GM20431 (cell line): Measurements from ENCODE around the gene RUSC1.
"Not testable (repeated sequence)": the region's sequence is repeated elsewhere in the genome, so short reads cannot be mapped to it uniquely, and the experiment has no call there.

ENCODE experiments used
- in situ Hi-C: fragments of 300-500 bp; cut with MseI, MboI; formaldehyde crosslinking; loops from one replicate; pipeline ENCODE4 v1.15.0; 2020; ENCODE audit warnings: low sequenced_read_pairs; ENCODE audit not compliant: unreplicated experiment

RUSC1 gene, protein sequence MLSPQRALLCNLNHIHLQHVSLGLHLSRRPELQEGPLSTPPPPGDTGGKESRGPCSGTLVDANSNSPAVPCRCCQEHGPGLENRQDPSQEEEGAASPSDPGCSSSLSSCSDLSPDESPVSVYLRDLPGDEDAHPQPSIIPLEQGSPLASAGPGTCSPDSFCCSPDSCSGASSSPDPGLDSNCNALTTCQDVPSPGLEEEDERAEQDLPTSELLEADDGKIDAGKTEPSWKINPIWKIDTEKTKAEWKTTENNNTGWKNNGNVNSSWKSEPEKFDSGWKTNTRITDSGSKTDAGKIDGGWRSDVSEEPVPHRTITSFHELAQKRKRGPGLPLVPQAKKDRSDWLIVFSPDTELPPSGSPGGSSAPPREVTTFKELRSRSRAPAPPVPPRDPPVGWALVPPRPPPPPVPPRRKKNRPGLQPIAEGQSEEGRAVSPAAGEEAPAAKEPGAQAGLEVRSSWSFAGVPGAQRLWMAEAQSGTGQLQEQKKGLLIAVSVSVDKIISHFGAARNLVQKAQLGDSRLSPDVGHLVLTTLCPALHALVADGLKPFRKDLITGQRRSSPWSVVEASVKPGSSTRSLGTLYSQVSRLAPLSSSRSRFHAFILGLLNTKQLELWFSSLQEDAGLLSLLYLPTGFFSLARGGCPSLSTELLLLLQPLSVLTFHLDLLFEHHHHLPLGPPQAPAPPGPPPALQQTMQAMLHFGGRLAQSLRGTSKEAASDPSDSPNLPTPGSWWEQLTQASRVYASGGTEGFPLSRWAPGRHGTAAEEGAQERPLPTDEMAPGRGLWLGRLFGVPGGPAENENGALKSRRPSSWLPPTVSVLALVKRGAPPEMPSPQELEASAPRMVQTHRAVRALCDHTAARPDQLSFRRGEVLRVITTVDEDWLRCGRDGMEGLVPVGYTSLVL

DNA sequence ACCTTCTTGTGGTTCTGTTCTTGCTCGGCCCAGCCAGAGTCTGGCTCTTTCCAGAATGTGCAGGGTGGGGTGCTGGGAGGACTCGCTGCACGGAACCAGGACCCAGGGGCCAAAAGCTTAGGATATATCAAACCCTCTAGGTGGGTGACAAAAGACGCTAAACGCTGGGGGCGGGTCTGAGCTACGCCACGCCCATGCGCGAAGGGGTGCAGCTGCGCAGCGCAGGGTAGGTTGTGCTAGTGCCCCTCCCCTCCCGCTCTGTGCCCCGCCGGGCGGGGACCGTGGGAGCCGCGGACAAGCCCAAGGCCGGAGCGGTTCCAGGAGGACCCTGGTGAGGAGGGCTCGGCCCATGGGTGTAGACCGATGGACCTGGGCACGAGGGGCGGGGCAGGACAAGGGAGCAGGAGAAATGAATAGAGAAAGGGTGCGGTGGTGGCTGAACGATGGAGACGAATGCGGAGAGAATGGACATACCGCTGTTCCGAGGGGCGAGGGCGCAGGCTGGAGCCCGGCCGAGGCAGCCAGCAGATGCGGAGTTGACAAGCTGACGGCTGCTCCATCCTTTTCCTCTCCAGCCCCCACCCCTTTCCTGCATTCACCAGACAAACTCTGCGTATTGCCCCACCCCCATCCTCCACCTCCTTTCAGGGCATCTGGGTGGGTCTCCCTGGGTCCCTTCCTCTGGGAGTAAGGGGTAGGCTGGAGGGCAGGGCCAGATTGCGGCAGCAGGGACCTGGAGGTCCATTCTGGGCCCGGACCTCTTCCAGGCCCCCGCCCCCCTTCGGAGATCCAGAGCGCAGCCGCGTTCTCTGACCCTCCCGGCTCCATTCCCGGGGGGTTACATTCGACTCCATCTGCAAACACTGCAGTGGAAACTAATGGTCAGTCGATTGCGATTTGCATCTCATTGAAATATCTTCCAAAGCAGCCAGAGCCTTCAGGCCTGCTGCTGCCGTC, at the start of gene RUSC1:
TSS of gene RUSC1 (plus strand) at position 234 of the 957 bp plus-strand sequence. CDS start 880 bp downstream, outside the sequence.
- in situ Hi-C loops: no loop called here

DNA sequence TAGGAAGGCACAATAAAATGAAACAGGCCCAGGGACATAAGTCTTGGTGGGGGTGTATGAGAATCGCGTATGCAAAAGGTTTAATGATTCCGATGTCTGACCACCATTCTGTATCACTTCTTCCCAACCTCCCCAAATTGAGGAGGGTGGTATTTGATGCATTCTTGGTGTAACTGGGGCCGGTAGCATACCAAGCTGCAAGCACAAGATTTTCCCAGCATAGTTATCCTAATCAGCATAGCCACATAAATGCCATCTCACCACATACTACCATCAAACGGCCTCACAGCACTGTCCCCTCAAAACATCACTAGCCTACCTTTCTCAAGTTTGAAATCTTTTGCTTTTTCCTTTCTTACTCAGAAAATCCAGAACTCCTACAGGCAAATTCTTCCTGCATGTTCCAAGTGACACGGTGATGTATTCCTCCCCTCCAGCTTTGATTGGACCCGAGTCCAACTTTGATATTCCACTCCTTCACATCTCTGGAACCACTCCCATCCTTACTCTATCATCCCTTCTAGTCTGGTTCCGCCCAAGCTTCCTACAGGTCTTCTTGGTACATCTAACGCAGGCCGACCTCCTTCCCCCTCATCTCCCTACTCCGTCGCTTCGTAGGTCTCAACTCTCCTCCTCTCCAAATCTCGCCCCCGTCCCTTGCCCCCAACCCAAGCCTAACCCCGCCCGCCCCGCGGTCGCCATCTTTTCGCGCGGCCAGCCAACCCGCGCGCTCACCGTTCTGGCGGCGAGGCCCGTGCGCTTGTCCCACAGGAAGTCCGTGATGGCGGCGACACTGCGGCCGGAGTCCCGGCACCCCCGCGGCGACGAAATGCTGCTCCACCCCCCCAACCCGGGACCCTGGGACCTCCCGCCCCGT, 48.0 kb upstream of the RUSC1 start:
- in situ Hi-C loops: no loop called here

DNA sequence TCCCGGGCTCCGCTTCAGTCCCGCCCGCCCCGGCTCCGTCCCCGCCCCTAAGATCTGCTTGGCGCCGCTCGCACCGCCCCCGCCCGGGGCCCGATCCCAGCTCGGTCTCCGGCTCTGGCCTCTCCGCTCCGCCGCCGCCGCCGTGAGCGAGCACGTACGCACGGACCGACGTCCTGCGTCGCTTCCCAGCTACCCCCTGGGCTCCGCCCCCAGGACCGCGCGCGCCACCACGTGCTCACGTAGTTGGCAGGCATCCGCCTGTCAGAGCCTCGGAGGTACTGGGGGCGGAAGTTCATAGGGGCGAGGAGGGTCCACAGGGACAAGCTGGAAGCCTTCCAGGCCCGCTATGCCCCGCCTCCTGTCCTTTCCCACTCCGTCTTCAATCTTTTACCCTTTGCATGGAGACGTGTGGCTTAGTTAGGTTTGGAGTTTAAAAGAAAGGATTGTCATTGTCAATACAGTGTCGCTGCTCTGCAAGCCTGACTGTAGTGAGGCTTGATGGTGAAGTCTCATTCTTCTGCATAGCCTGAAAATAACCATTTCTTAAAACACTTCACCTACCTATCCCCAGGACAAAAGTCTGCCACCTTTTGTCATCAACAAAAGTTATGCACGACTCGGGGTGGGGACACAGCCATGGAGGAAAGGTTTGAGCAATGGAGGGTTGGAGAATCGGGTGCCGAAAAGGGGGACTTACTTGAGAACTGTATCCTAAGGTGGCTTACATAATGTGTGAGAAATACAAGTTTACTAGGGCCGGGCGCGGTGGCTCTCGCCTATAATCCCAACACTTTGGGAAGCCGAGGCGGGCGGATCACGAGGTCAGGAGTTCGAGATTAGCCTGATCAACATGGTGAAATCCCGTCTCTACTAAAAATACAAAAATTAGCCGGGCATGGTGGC, 47.1 kb upstream of the RUSC1 start, which contains the start of gene CLK2:
TSS of gene CLK2 (minus strand) at position 162 of the 903 bp plus-strand sequence. CDS start 2,527 bp downstream, outside the sequence.
- in situ Hi-C loops: no loop called here

DNA sequence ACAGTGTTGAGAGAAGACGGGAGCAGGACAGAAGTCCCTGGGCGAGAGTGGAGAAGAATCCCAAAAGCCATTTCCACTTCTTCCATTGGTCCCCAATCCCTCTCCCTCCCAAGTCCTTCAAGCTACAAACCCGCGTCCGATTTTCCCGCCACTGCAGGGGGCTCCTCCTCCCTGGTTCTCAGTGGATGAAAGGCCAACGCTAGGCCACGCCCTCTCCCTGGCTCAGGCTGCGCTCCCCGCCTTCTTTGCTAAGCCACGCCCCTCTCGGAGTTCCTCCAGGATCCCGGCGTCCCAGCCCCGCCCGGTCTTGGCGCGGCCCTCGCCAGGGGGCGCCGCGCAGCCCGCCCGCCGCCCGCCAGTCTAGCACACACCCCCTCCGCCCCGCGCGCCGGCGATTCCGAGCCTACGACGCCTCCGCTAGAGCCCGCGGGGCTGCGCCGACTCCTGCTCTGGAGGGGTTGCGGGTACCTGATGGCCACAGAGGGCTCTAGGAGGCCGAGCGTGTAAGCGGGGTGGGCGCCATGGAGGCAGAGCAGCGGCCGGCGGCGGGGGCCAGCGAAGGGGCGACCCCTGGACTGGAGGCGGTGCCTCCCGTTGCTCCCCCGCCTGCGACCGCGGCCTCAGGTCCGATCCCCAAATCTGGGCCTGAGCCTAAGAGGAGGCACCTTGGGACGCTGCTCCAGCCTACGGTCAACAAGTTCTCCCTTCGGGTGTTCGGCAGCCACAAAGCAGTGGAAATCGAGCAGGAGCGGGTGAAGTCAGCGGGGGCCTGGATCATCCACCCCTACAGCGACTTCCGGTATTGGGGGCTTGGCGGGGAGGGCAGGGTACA, 43.4 kb upstream of the RUSC1 start, which contains the start of gene HCN3:
TSS of gene HCN3 (plus strand) at position 394 of the 832 bp plus-strand sequence. CDS start at position 522, 128 bp downstream.
- in situ Hi-C loops: no loop called here

DNA sequence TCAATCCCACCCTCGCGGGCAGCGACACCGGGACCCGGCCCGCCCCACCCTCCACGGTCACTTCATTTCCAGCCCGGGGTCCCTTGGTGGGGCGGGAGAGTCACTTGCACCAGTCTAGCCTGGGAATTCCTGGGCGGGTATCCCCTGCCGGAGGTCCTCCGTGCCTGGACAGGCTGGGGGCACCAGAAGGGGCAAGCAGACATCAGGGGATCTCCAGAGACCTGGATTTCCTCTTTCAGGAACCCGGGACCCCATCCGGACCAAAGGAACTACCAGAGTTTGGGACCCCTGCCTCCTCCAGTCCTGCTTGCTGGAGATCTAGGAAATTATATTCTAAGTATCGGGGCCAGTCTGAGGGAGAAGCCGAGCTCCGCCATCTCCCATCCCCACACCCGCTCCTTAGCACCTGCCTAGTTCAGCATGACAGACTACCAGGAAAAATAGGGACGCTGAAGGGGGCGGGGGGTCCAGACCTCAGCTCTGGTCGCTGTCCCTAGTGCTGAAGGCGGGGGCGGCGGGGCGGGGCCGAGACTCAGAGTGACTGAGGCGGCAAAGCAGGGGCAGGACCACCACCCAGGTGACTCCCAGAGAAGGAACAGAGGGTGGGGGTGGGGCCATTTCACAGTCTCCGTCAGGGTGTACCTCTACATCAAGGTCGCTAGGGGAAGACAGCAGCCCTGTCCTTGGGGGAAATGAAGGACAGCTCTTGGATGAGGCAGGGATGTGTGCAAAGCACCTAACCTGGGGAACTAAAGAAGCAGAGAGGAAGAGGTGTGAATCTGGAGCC, 42.6 kb upstream of the RUSC1 start:
- in situ Hi-C loops: no loop called here

DNA sequence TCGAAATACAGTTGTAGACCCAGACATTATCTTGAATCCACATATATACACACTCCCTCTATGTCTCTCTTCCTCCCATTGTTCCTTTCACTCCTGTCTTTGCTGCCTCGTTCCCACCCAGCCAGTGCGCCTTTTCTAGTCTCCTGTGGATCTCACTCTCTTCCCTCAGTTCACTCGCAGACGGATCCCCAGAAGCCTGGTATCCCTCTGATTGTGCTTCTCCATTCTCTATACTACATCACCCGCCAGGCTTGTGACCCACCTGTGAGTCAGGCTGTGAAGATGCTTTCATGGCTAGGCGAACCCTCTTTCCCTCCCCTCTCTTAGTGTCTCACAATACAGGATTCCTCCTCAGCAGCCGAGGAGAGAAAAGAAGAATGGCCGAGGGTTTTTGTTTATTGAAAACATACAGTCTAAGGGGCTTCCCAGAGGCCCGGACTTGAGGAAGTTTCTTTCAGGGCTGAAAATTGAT, 42.0 kb upstream of the RUSC1 start:
- in situ Hi-C loops: no loop called here

DNA sequence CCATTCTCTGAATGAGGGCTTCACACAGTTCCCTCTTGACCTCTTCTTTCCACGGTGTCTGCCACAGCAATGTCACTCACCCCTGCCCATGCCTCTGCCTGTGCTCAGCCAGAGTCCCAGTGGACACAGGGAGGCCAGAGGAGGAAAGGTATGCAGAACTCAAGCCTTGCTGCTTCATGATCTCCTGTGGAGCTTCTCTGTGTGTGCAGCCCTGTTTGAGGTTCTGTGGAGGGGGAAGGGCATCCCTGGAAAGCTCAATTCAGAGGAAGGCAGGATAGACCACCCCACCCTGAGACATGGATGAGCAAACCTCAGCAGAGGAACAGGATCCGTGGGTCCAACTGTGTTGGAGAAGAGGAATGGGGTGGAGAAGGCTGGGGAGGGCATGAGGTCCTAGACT, 41.4 kb upstream of the RUSC1 start:
- in situ Hi-C loops: no loop called here

DNA sequence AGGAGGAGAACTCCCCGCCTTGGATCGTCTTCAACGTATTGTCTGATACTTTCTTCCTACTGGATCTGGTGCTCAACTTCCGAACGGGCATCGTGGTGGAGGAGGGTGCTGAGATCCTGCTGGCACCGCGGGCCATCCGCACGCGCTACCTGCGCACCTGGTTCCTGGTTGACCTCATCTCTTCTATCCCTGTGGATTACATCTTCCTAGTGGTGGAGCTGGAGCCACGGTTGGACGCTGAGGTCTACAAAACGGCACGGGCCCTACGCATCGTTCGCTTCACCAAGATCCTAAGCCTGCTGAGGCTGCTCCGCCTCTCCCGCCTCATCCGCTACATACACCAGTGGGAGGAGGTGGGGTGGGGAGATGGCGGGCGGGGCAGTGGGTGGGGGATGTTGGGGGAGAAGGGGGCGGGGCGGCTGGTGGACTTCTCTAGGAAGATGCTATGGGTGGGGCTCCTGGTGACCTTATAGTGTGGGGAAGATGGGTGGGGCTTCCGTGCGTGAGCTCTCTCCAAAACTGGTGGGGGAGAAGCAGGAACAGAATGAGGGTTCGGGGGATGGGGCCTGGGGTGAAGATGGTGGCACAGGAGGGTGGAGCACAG, 38.1 kb upstream of the RUSC1 start:
- in situ Hi-C loops: no loop called here

DNA sequence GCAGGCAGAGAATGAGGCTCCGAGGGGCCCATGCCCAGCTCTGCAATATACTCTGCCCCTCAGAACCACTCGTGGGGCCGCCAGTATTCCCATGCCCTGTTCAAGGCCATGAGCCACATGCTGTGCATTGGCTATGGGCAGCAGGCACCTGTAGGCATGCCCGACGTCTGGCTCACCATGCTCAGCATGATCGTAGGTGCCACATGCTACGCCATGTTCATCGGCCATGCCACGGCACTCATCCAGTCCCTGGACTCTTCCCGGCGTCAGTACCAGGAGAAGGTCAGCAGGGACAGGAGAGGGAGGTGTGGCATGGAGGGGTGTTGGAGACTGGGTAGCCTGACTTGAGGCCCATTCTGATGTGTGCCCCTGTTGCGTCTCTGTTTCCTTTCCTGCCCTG, 36.2 kb upstream of the RUSC1 start:
- in situ Hi-C loops: no loop called here

DNA sequence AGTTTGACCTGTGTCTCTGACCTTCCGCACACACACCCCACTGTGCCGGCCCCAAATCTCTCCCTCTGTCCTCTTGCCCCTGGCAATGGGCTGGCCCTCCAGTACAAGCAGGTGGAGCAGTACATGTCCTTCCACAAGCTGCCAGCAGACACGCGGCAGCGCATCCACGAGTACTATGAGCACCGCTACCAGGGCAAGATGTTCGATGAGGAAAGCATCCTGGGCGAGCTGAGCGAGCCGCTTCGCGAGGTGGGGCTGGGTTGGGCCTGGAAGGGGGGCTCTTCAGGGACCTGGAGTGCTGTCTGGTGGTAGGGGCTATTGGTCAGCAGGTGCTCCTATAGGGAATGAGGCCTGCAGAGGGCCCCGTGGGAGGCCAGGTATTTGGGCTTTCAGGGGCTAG, 35.6 kb upstream of the RUSC1 start:
- in situ Hi-C loops: no loop called here

DNA sequence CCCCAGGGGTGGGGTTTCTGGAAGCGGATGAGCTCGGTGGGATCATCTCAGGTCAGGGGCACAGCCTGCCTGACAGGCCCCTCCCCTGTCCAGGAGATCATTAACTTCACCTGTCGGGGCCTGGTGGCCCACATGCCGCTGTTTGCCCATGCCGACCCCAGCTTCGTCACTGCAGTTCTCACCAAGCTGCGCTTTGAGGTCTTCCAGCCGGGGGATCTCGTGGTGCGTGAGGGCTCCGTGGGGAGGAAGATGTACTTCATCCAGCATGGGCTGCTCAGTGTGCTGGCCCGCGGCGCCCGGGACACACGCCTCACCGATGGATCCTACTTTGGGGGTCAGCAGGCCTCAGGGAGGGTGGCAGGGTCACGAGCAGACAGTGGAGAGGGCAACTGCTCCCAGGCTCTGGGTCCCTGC, 35.1 kb upstream of the RUSC1 start:
- in situ Hi-C loops: no loop called here

DNA sequence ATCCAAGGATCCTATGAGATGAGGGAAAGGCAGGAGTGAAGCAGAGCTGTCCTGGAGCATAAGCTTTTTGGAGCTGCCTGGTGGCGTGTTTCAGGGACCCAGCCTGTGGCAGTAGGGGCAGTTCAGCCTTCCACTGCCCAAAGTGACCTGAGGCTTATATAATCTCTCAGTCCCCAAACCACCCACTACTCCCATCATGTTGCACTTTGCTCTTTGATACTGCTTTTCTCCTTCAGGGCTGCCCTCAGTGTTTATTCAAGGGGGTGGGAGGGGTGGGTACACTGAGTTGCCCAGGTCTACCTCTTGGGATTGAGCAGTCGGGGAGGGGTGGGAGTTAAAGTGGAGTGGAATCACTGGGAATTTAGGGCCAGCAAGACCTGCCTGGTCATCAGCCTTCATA, 34.1 kb upstream of the RUSC1 start:
- in situ Hi-C loops: no loop called here

DNA sequence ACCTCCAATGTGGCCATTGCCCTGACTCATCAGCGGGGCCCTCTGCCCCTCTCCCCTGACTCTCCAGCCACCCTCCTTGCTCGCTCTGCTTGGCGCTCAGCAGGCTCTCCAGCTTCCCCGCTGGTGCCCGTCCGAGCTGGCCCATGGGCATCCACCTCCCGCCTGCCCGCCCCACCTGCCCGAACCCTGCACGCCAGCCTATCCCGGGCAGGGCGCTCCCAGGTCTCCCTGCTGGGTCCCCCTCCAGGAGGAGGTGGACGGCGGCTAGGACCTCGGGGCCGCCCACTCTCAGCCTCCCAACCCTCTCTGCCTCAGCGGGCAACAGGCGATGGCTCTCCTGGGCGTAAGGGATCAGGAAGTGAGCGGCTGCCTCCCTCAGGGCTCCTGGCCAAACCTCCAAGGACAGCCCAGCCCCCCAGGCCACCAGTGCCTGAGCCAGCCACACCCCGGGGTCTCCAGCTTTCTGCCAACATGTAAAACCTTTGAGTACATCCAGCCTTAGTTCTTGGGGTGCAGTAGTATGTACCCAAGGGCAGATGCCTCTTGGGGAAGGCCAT, 32.6 kb upstream of the RUSC1 start:
- in situ Hi-C loops: no loop called here

DNA sequence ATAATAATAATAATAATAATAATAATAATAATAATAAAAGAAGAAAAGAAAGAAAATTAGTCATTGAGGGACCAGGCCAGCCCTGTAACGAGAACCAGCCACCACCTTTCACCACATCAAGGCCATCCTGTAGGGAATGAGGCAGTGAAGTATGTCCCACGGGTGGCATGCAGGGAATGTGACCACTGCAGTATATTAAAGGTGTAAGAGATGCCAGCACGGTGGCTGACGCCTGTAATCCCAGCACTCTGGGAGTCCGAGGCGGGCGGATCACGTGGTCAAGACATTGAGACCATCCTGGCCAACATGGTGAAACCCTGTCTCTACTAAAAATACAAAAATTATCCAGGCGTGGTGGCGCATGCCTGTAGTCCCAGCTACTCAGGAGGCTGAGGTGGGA, 29.7 kb upstream of the RUSC1 start:
- in situ Hi-C loops: not testable (repeated sequence)

DNA sequence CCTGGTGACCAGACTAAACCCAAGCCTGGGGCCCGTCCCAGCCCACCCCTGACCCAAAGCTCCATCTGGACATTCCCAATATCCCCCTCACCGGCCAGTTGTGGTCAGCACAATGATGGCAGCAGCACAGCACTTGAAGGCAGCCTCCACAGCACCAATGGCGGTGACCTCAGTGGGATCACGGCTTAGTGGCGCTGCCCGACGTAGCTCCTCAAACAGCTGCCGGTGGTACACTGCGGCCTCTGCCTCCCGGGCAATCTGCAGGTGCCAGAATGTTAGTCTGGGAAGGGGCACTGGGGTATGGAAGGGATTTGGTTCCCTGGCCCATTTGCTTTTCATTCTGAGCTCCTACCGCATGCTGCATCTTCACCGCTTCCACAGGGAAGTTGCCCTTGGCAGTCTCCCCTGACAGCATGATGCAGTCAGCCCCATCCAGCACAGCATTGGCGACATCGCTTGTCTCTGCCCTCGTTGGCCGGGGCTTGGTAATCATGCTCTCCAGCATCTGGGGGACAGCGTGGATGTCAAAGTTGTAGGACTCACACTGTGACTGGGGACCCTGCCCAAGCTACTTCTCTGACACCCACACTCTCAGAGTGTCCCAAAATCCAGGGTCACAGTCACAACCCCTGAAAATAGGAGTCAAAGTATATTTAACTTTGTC, 27.5 kb upstream of the RUSC1 start:
- in situ Hi-C loops: no loop called here
